SKM-1 treated with dmso at 0.1 percent for 144 hours (cell line): ENCODE data around the gene AKR1C8.

Experiments
- DNase-seq: peaks from one replicate; lab custom pipeline; 2025; ENCODE audit not compliant: unreplicated experiment; lab: John Stamatoyannopoulos, UW

AKR1C8 gene

DNA sequence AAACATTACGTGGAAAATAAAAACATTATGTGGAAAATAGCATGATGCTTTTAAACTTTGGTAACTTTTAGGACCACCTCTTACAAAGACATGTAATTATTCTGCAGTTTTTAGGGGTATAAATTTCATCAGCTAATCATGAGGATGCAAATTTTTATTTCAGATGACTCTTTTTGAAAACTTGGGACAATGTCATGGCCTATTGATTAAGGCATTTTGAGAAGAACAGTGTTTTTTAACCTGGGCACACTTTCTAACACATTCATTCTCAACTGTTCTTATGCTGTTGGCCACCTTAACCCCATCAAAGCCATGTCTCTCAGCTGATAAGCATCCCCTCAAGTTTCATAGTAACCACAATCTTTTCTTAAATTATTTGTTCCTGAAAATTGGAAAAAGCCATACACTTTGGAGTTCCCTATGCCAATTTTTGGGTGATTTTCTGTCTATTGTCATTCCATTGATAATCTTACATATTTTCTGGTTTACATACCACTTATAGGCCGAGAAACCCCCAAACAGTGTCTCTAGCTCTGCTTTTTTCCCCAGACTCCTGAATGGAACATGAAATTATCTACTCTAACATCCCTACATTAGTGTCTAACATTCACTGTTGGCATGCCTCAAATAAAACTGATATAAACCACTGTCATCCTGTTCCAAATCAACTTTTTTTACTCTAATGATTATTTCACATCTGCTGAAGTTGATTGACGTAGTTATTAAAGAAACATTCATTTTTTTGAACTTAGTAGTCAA, 76.1 kb downstream of the AKR1C8 start:
- no peak for DNase-seq

DNA sequence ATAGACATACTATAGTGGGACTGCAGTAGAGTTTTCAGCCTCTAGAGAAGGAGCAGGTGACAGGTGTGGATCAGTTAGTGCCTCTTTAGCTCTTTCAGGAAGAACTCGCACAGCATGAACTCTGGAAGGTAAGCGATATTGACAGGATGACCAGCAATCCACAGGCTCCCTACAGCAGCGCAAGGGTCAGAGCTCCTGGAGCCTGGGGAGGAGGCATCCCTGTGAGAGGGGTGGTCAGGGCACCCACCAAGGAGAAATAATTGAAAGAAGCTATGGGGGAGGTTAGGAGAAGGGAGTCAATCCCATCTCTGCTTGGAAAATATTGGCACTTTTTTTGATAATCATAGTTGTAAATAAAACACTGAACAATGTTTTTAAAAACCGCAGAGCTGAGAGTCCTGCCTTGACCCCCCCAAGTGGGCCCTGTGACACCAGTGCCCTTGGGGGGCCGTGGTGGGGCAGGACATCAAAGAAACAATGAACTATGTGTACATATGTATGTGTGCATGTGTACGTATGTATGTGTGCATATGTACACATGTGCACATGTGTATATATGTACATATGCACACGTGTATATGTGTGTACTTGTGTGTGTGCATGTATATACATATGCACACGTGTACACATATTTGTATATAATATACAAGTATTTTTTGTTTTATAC, 77.0 kb downstream of the AKR1C8 start:
- DNase-seq, result no peak

DNA sequence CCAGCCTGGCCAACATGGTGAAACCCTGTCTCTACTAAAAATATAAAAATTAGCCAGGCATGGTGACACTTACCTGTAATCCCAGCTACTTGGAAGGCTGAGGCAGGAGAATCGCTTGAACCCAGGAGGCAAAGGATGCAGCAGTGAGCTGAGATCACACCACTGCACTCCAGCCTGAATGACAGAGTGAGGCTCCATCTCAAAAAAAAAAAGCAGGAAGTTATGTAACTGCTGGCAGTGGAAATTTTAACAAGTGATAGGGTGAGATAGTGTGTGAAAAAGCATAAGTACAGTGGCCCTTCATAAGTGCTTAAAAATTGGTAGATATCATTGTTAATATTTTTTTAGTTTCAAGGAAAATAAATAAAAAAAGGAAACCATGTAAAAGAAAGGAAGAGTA, 78.4 kb downstream of the AKR1C8 start:
- DNase-seq, result no peak

DNA sequence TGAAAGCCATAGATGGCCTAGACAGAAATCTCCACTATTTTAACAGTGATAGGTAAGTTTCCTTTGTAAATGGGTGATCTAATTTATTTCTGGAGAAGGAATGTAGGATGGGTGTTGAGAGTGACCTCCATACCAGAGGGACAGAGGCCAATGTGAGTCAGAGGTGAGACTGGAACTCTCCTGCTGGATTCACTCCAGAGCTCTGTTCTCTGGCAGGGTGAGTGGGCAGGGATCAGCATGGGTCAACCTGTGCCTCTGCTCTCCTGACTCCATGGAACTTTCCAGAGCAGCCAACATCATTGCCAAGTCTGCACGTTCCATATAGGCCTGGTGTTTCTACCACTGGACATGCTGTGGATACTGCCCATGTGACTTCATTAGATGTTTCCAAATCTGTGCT, 79.3 kb downstream of the AKR1C8 start:
- no peak for DNase-seq
